ENCODE results near the gene CHCHD10. TPM values are rescaled to one million over a fixed set of nuclear protein-coding genes. Genes with fewer than 3 reads are reported as not detected.

The CHCHD10 gene
- total RNA-seq, 2 donors from 2014 or later: 19.4 TPM; not detected in 1

GRCh38 chr22:23759566-23759965 lies 8.2 kb downstream of the CHCHD10 start:
- Histone ChIP-seq H3K4me3 (no peak overlapping the region), H3K27ac (no peak overlapping the region), H3K27me3 (replicated peaks; ENCODE audit: insufficient read depth) (no peaks in the 10 kb centered on the region), H3K4me1 (ENCODE audit: control insufficient read depth in 1 of 2, low read depth in 2 of 2) (peaks cover 8 to 20% of the 10 kb centered on the region in 2 donors), H3K36me3 (no peaks in the 10 kb centered on the region), H3K9me3 (no peaks in the 10 kb centered on the region)
- no peak for DNase-seq (ENCODE audit: low spot score)
- ATAC-seq (ENCODE audit: insufficient number of reproducible peaks, low FRiP score, low read depth): no peak
- no peak for TF ChIP-seq CTCF (IDR thresholded peaks at IDR 0.05)

- no peaks in the 10 kb centered on the region for H3K36me3 ChIP-seq
- no peak for ATAC-seq (ENCODE audit: insufficient number of reproducible peaks, low FRiP score, low read depth)
- no peaks in the 10 kb centered on the region for H3K27me3 ChIP-seq (replicated peaks; ENCODE audit: insufficient read depth)
- no peaks in the 10 kb centered on the region for H3K9me3 ChIP-seq
- no peak overlapping the region for H3K4me3 ChIP-seq
- no peak overlapping the region for H3K27ac ChIP-seq
- DNase-seq (ENCODE audit: low spot score): no peak
- no peaks in the 10 kb centered on the region for H3K4me1 ChIP-seq (ENCODE audit: control insufficient read depth in 1 of 2, low read depth in 2 of 2)
- TF ChIP-seq CTCF (IDR thresholded peaks at IDR 0.05): no peak
Measured at GRCh38 chr22:23756891-23757290, 10.9 kb downstream of the CHCHD10 start.

GRCh38 chr22:23755711-23756110 lies 12.1 kb downstream of the CHCHD10 start:
- DNase-seq (ENCODE audit: low spot score) (no peak), ATAC-seq (ENCODE audit: insufficient number of reproducible peaks, low FRiP score, low read depth) (no peak)
- Histone ChIP-seq H3K9me3 (no peaks in the 10 kb centered on the region), H3K4me3 (no peak overlapping the region), H3K36me3 (no peaks in the 10 kb centered on the region), H3K4me1 (ENCODE audit: control insufficient read depth in 1 of 2, low read depth in 2 of 2) (peaks cover 0 to 4% of the 10 kb centered on the region in 2 donors), H3K27me3 (replicated peaks; ENCODE audit: insufficient read depth) (no peaks in the 10 kb centered on the region), H3K27ac (no peak overlapping the region)
- no peak for TF ChIP-seq CTCF (IDR thresholded peaks at IDR 0.05)

- H3K4me1 ChIP-seq (ENCODE audit: control insufficient read depth in 1 of 2, low read depth in 2 of 2): peaks cover 0 to 10% of the 10 kb centered on the region in 2 donors
- no peak for TF ChIP-seq CTCF (IDR thresholded peaks at IDR 0.05)
- no peak for ATAC-seq (ENCODE audit: insufficient number of reproducible peaks, low FRiP score, low read depth)
- H3K4me3 ChIP-seq: no peak overlapping the region
- H3K36me3 ChIP-seq: no peaks in the 10 kb centered on the region
- H3K9me3 ChIP-seq: no peaks in the 10 kb centered on the region
- H3K27me3 ChIP-seq (replicated peaks; ENCODE audit: insufficient read depth): no peaks in the 10 kb centered on the region
- no peak overlapping the region for H3K27ac ChIP-seq
- no peak for DNase-seq (ENCODE audit: low spot score)
Measured at GRCh38 chr22:23754980-23755636, 12.7 kb downstream of the CHCHD10 start.

GRCh38 chr22:23754220-23754919 lies 13.4 kb downstream of the CHCHD10 start, which contains the start of gene VPREB3:
Gene VPREB3, minus strand, starts transcription at chr22:23754425. Its CDS starts 62 bp downstream, at chr22:23754363.
- ATAC-seq (ENCODE audit: insufficient number of reproducible peaks, low FRiP score, low read depth): no peak
- Histone ChIP-seq H3K4me1 (ENCODE audit: control insufficient read depth in 1 of 2, low read depth in 2 of 2) (peaks cover 0 to 17% of the 10 kb centered on the region in 2 donors), H3K27ac (no peak within 1 kb of the TSS), H3K9me3 (no peaks in the 10 kb centered on the region), H3K36me3 (no peaks in the 10 kb centered on the region), H3K27me3 (replicated peaks; ENCODE audit: insufficient read depth) (no peaks in the 10 kb centered on the region), H3K4me3 (no peak within 1 kb of the TSS)
- no peak for TF ChIP-seq CTCF (IDR thresholded peaks at IDR 0.05)
- DNase-seq (ENCODE audit: low spot score): no peak

Data from thoracic aorta (tissue), 2 donors.